COLO668 (cell line): ENCODE measurements around the gene ZNF343.

Source experiments
- DNase-seq: peaks from one replicate; lab custom pipeline; 2025; ENCODE audit not compliant: unreplicated experiment; lab: John Stamatoyannopoulos, UW

ZNF343 gene

GRCh38 chr20:2475850-2476741 lies 32.6 kb downstream of the ZNF343 start:
- DNase-seq = no peak

GRCh38 chr20:2473516-2473915 lies 35.2 kb downstream of the ZNF343 start:
- DNase-seq = no peak

GRCh38 chr20:2470423-2471193 lies 38.1 kb downstream of the ZNF343 start, which contains the start of gene SNRPB:
Gene SNRPB (minus strand): TSS chr20:2470789. CDS start chr20:2470690, 99 bp downstream.
- DNase-seq = peak; percentile 98

GRCh38 chr20:2469991-2470422 lies 38.7 kb downstream of the ZNF343 start:
- DNase-seq = peak; percentile 68

GRCh38 chr20:2468581-2469407 lies 39.9 kb downstream of the ZNF343 start:
- no peak for DNase-seq

GRCh38 chr20:2467412-2467811 lies 41.3 kb downstream of the ZNF343 start:
- DNase-seq = no peak

GRCh38 chr20:2465100-2465499 lies 43.6 kb downstream of the ZNF343 start:
- DNase-seq = no peak

- no peak for DNase-seq
Observed at GRCh38 chr20:2463616-2464365, 44.9 kb downstream of the ZNF343 start.

- no peak for DNase-seq
Observed at GRCh38 chr20:2462484-2462883, 46.2 kb downstream of the ZNF343 start.

GRCh38 chr20:2460752-2461424 lies 47.8 kb downstream of the ZNF343 start:
- DNase-seq = no peak

GRCh38 chr20:2459981-2460751 lies 48.5 kb downstream of the ZNF343 start:
- no peak for DNase-seq

- no peak for DNase-seq
Observed at GRCh38 chr20:2458919-2459499, 49.7 kb downstream of the ZNF343 start.

GRCh38 chr20:2455771-2456497 lies 52.8 kb downstream of the ZNF343 start:
- no peak for DNase-seq

GRCh38 chr20:2453792-2454191 lies 54.9 kb downstream of the ZNF343 start:
- no peak for DNase-seq

GRCh38 chr20:2451939-2452732 lies 56.6 kb downstream of the ZNF343 start:
- peak; percentile 76 for DNase-seq

GRCh38 chr20:2451422-2451821 lies 57.3 kb downstream of the ZNF343 start:
- no peak for DNase-seq

- DNase-seq = no peak
Observed at GRCh38 chr20:2449386-2449785, 59.3 kb downstream of the ZNF343 start.
